ENCODE results near the gene CDR2.
"Not testable (repeated sequence)": the region's sequence is repeated elsewhere in the genome, so short reads cannot be mapped to it uniquely, and the experiment has no call there.

The CDR2 gene

GRCh38 chr16:22307838-22308237 lies 66.6 kb downstream of the CDR2 start:
- no peak for DNase-seq (ENCODE audit: low read depth, low spot score)

- no peak for DNase-seq (ENCODE audit: low read depth, low spot score)
These were observed 67.6 kb downstream of the CDR2 start for GRCh38 chr16:22306788-22307187.

GRCh38 chr16:22304411-22304810 lies 70.0 kb downstream of the CDR2 start:
- DNase-seq (ENCODE audit: low read depth, low spot score): no peak

DNA sequence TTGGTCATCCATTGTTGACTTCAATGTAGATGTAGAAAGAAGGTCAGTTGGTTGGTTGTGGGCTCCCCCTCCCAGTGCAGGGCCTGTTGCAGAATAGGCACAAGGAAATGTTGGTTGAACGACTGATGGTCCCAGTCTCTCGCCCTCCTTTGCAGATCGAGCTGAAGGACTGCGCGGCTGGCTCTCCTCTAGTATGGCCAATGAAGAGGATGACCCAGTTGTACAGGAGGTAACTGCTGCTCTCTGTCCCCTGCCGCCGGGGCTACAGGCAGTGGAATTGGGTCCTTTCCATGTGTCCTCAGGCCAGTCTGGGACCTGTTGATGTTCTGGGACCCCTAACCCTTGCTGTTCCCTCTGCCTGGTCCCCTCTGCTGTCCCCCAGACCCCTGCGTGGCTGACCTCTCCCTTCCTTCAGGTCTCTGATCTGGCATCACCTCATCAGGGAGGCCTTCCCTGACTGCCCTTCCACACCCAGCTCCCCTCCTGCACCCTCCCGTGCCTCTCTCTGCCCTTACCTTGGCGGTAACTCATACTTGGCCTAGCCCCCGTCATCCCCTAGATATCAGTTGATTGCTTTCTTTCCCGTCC lies 71.5 kb downstream of the CDR2 start:
- no peak for DNase-seq (ENCODE audit: low read depth, low spot score)

DNA sequence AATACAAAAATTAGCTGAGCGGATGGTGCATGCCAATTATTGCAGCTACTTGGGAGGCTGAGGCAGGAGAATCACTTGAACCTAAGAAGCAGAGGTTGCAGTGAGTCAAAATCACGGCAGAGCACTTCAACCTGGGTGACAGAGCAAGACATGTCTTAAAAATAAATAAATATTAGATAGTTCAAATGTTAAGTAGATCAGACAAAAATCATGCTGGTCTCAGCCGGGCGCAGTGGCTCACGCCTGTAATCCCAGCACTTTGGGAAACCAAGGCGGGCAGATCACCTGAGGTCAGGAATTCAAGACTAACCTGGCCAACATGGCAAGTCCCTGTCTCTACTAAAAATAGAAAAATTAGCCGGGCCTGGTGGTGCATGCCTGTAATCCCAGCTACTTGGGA lies 73.0 kb downstream of the CDR2 start:
- not testable (repeated sequence) for DNase-seq (ENCODE audit: low read depth, low spot score)

DNA sequence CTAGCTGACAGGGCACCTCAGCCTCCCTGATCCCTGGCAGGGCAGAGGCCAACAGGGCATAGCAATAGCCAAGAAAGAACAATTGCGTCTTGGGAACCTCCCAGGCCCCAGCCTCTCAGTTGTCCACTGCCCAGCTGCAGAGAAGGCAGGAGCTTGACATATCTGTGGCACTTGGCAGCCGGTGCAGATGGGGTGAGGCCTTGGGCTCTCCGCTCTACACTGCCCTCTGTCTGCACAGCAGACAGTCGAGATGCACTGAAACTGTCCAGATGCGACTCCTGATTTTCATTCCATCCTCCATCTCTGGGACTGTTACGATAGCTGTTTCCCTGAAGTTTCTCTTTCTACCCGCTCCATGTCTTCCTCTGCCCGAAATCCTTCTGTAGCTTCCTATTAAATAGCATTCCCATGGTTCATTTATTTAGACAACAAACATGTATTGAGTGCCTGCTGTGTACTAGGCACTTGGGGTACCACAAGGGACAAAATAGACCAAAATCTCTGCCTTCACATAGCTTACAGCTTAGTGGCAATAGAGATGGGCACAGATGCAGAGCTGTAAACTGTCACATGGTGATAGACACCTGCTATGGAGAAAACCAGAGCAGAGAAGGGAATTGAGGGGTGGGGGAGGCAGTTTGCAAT lies 73.9 kb downstream of the CDR2 start:
- DNase-seq (ENCODE audit: low read depth, low spot score): no peak

DNA sequence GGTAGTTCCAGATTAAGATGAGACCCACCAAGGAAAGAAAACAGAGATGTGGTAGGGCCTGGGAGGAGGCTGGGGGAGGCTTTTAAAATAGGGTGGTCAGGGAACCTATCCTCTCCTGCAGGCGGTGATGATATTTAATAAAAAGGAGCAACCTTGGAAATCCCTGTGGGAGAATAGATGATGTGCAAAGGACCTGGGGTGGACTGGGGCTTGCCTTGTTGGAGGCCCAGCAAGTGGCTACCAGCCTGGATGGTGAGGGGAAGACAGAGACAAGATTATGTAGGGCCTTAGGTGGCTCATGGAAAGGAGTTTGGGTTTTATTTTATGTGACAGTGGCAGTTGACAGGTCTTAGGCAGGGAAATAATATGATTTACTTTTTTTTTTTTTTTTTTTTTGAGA lies 75.4 kb downstream of the CDR2 start:
- no peak for DNase-seq (ENCODE audit: low read depth, low spot score)

GRCh38 chr16:22297871-22298733 lies 76.3 kb downstream of the CDR2 start:
- DNase-seq (ENCODE audit: low read depth, low spot score): peak; percentile 83

GRCh38 chr16:22297114-22297870 lies 77.1 kb downstream of the CDR2 start, which contains the start of gene POLR3E:
POLR3E (plus strand) TSS chr16:22297409; CDS start chr16:22302969, 5,560 bp downstream.
- peak; percentile 98 for DNase-seq (ENCODE audit: low read depth, low spot score)

GRCh38 chr16:22296225-22297113 lies 78.0 kb downstream of the CDR2 start:
- DNase-seq (ENCODE audit: low read depth, low spot score): no peak
